Brain microvascular endothelial cell (primary cell): Measurements from ENCODE around the gene WDR90.

Experiments
- DNase-seq: peaks from one replicate; pipeline ENCODE4 v3.0.0-alpha.2; 2020
- H3K27ac ChIP-seq: fragments of 250-450 bp; sonication (Bioruptor Pico); 2 replicates; pipeline ENCODE4 v1.5.1; 2020; ENCODE audit warnings: mild to moderate bottlenecking, moderate library complexity
- H3K27me3 ChIP-seq: fragments of 250-450 bp; sonication (Bioruptor Pico); replicated peaks from 2 replicates; pipeline ENCODE4 v1.5.1; 2020; ENCODE audit warnings: mild to moderate bottlenecking
- H3K36me3 ChIP-seq: fragments of 250-450 bp; sonication (Bioruptor Pico); replicated peaks from 2 replicates; pipeline ENCODE4 v1.5.1; 2020; ENCODE audit warnings: mild to moderate bottlenecking
- H3K4me3 ChIP-seq: 2 replicates; pipeline ENCODE4 v1.5.1; 2011; ENCODE audit warnings: low read depth, mild to moderate bottlenecking, control low read depth, low read length, moderate library complexity
- CTCF ChIP-seq: IDR thresholded peaks from 2 replicates; pipeline ENCODE4 v1.5.1; 2011; ENCODE audit warnings: low read depth, mild to moderate bottlenecking, moderate library complexity, low read length, control low read depth, inconsistent platforms; ENCODE audit errors: missing control alignments
- in situ Hi-C: cut with HindIII; loops from 2 replicates; pipeline ENCODE4 v1.10.0; 2017; ENCODE audit warnings: low sequenced_read_pairs, low pct_ligation_motif_present

The WDR90 gene

DNA sequence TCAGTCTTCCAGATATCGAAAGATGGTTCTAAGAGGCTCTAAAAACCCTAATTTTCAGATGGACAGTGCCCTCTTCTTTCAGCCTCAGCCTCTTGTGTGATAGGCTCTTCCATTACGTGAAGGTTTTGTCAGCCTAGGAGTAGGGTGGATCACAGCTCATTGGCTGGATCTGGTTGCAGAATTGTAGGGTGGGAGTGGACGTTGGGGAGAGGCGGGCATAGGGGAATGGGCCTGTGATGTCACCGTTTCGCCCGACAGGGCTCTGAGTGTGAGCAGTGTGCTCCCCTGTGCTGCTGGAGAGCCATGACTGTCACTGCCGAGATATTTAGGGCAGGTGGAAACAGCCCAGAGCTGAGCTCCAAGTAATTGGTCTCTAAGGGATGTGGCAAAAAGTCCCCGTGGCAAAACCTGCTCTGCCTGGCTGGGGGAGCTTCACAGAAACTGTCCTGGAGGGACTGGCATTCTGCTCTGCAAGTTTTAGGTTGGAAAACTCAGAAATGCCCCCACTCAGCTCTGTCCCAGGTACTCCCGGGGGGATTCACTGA is 24.6 kb upstream of the WDR90 start:
- Histone ChIP-seq H3K27ac (no peak overlapping the region), H3K27me3 (no peaks in the 10 kb centered on the region), H3K36me3 (peaks cover 6% of the 10 kb centered on the region), H3K4me3 (no peak overlapping the region)
- in situ Hi-C loops = no loop called here
- no peak for DNase-seq
- no peak for TF ChIP-seq CTCF

- in situ Hi-C loops = no loop called here
- no peak for TF ChIP-seq CTCF
- H3K36me3 ChIP-seq = peaks cover 6% of the 10 kb centered on the region
- no peak overlapping the region for H3K27ac ChIP-seq
- H3K27me3 ChIP-seq = no peaks in the 10 kb centered on the region
- DNase-seq = no peak
- H3K4me3 ChIP-seq = no peak overlapping the region
These were observed 23.8 kb upstream of the WDR90 start for GRCh38 chr16:625117-625976.

- no peaks in the 10 kb centered on the region for H3K27me3 ChIP-seq
These were observed 23.0 kb upstream of the WDR90 start for GRCh38 chr16:625977-626765.

GRCh38 chr16:626787-627453 is 22.2 kb upstream of the WDR90 start:
- peaks cover 6% of the 10 kb centered on the region for H3K36me3 ChIP-seq
- H3K4me3 ChIP-seq = no peak overlapping the region
- no peak for TF ChIP-seq CTCF
- peak overlapping the region; percentile 65 for H3K27ac ChIP-seq
- DNase-seq = peak; percentile 96
- in situ Hi-C loops = no loop called here
- no peaks in the 10 kb centered on the region for H3K27me3 ChIP-seq

More at GRCh38 chr16:625977-626765, 23.0 kb upstream of the WDR90 start:
- peak overlapping the region; percentile 65 for H3K27ac ChIP-seq
- no peak for DNase-seq
- TF ChIP-seq CTCF = no peak
- H3K4me3 ChIP-seq = no peak overlapping the region
- in situ Hi-C loops = no loop called here
- H3K36me3 ChIP-seq = peaks cover 6% of the 10 kb centered on the region

GRCh38 chr16:627454-628239 is 21.5 kb upstream of the WDR90 start:
- H3K4me3 ChIP-seq = no peak overlapping the region
- no peak for DNase-seq
- in situ Hi-C loops = no loop called here
- no peaks in the 10 kb centered on the region for H3K27me3 ChIP-seq
- no peak overlapping the region for H3K27ac ChIP-seq
- peaks cover 6% of the 10 kb centered on the region for H3K36me3 ChIP-seq
- TF ChIP-seq CTCF = no peak
